ENCODE measurements around the gene PTPN14. TPM values are rescaled to one million over a fixed set of nuclear protein-coding genes. Genes with fewer than 3 reads are reported as not detected.

Gene PTPN14
- total and polyA plus RNA-seq, 2 donors from 2014 or later = 5.1 to 87.2 TPM

GRCh38 chr1:214455479-214455878, 95.9 kb downstream of the PTPN14 start:
- TF ChIP-seq CTCF (IDR thresholded peaks at IDR 0.05; ENCODE audit: borderline replicate concordance, extremely low read depth, insufficient read depth) = no peak
- FAIRE-seq (no peak), DNase-seq (no peak)
- Histone ChIP-seq H3K4me3 (ENCODE audit: low read length in 3 of 3) (no peak overlapping the region), H3K4me1 (ENCODE audit: control insufficient read depth in 2 of 3, insufficient read depth in 2 of 3, low read depth in 1 of 3, low read length in 3 of 3) (peaks cover 0 to 10% (median 3%) of the 10 kb centered on the region in 3 donors), H3K27me3 (ENCODE audit: control insufficient read depth, insufficient read depth, low read length) (no peaks in the 10 kb centered on the region), H3K9ac (ENCODE audit: low read length in 3 of 3) (no peak overlapping the region), H3K36me3 (ENCODE audit: control insufficient read depth in 2 of 3, insufficient read depth in 3 of 3, low read length in 3 of 3) (no peaks in the 10 kb centered on the region), H3K27ac (ENCODE audit: low read depth in 2 of 2, low read length in 2 of 2) (no peak overlapping the region), H3K9me3 (ENCODE audit: control insufficient read depth in 2 of 3, insufficient read depth in 1 of 3, low read length in 3 of 3) (no peaks in the 10 kb centered on the region)
- intact Hi-C loops (cut with DNase I) = no loop called here

- no peak for TF ChIP-seq CTCF (IDR thresholded peaks at IDR 0.05; ENCODE audit: borderline replicate concordance, extremely low read depth, insufficient read depth)
- Histone ChIP-seq H3K4me1 (ENCODE audit: control insufficient read depth in 2 of 3, insufficient read depth in 2 of 3, low read depth in 1 of 3, low read length in 3 of 3) (peaks cover 0 to 10% (median 3%) of the 10 kb centered on the region in 3 donors), H3K9ac (ENCODE audit: low read length in 3 of 3) (no peak overlapping the region), H3K27ac (ENCODE audit: low read depth in 2 of 2, low read length in 2 of 2) (no peak overlapping the region), H3K36me3 (ENCODE audit: control insufficient read depth in 2 of 3, insufficient read depth in 3 of 3, low read length in 3 of 3) (no peaks in the 10 kb centered on the region), H3K9me3 (ENCODE audit: control insufficient read depth in 2 of 3, insufficient read depth in 1 of 3, low read length in 3 of 3) (no peaks in the 10 kb centered on the region), H3K27me3 (ENCODE audit: control insufficient read depth, insufficient read depth, low read length) (no peaks in the 10 kb centered on the region), H3K4me3 (ENCODE audit: low read length in 3 of 3) (no peak overlapping the region)
- intact Hi-C loops (cut with DNase I) = no loop called here
- FAIRE-seq = no peak
- peak in 1 of 5 donors; percentile 55 for DNase-seq
Observed at GRCh38 chr1:214454569-214455396, 96.6 kb downstream of the PTPN14 start.

- Histone ChIP-seq H3K9ac (ENCODE audit: low read length in 3 of 3) (no peak overlapping the region), H3K27ac (ENCODE audit: low read depth in 2 of 2, low read length in 2 of 2) (no peak overlapping the region), H3K36me3 (ENCODE audit: control insufficient read depth in 2 of 3, insufficient read depth in 3 of 3, low read length in 3 of 3) (no peaks in the 10 kb centered on the region), H3K4me1 (ENCODE audit: control insufficient read depth in 2 of 3, insufficient read depth in 2 of 3, low read depth in 1 of 3, low read length in 3 of 3) (peaks cover 0 to 10% (median 3%) of the 10 kb centered on the region in 3 donors), H3K9me3 (ENCODE audit: control insufficient read depth in 2 of 3, insufficient read depth in 1 of 3, low read length in 3 of 3) (no peaks in the 10 kb centered on the region), H3K27me3 (ENCODE audit: control insufficient read depth, insufficient read depth, low read length) (no peaks in the 10 kb centered on the region), H3K4me3 (ENCODE audit: low read length in 3 of 3) (no peak overlapping the region)
- DNase-seq = no peak
- no peak for FAIRE-seq
- intact Hi-C loops (cut with DNase I) = no loop called here
- TF ChIP-seq CTCF (IDR thresholded peaks at IDR 0.05; ENCODE audit: borderline replicate concordance, extremely low read depth, insufficient read depth) = no peak
Observed at GRCh38 chr1:214453109-214453722, 98.2 kb downstream of the PTPN14 start.

Measured in kidney (tissue), 14 donors.